ENCODE results near the gene AFF1. TPM values are rescaled to one million over a fixed set of nuclear protein-coding genes. Genes with fewer than 3 reads are reported as not detected.

The AFF1 gene
- total RNA-seq, 4 donors from 2014 or later, result 90.1 to 132 (median 101) TPM

DNA sequence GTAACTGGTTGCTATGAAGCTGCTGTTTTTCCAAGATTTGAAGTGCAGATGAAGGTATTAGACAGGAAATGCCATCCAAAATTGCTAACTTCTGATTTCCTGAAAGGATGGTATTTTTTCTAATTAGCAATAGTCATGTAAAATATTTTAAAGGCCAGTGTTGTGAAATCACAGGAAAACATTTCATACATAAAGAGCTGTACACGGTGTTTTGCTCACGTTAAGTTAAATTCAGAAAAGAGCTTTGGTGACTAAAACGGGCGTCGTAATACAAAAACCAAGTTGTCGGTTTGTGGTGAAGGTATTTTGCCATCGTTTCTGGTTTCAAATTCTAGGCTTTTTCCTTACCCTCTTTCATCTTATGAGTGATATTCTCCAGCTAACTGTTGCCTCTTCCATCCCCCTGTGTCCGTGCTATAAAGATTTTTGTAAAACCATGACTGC lies 39.8 kb downstream of the AFF1 start:
- TF ChIP-seq, protein P1, sequence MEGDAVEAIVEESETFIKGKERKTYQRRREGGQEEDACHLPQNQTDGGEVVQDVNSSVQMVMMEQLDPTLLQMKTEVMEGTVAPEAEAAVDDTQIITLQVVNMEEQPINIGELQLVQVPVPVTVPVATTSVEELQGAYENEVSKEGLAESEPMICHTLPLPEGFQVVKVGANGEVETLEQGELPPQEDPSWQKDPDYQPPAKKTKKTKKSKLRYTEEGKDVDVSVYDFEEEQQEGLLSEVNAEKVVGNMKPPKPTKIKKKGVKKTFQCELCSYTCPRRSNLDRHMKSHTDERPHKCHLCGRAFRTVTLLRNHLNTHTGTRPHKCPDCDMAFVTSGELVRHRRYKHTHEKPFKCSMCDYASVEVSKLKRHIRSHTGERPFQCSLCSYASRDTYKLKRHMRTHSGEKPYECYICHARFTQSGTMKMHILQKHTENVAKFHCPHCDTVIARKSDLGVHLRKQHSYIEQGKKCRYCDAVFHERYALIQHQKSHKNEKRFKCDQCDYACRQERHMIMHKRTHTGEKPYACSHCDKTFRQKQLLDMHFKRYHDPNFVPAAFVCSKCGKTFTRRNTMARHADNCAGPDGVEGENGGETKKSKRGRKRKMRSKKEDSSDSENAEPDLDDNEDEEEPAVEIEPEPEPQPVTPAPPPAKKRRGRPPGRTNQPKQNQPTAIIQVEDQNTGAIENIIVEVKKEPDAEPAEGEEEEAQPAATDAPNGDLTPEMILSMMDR (IDR thresholded peaks at IDR 0.05; ENCODE audit: low read depth), result no peak

DNA sequence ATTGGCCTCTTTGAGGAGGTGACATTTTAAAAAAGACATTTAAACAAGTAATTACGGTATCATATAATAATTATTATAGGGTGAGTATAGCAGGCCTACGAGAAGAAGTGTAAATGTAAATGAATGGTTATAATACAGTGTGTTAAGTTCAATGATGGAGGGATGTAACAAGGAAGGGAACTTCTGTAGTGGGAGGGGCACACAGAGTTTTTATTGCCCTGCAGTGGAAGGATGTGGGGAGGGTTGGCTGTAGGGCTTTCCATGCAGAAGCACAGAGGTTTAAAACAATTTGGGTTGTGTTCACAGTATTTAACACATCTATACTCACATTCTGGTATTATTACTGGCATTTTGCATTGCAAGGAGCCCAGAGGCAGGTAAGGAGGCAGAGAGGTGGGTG lies 41.1 kb downstream of the AFF1 start:
- TF ChIP-seq, protein P1 (IDR thresholded peaks at IDR 0.05; ENCODE audit: low read depth), result no peak

DNA sequence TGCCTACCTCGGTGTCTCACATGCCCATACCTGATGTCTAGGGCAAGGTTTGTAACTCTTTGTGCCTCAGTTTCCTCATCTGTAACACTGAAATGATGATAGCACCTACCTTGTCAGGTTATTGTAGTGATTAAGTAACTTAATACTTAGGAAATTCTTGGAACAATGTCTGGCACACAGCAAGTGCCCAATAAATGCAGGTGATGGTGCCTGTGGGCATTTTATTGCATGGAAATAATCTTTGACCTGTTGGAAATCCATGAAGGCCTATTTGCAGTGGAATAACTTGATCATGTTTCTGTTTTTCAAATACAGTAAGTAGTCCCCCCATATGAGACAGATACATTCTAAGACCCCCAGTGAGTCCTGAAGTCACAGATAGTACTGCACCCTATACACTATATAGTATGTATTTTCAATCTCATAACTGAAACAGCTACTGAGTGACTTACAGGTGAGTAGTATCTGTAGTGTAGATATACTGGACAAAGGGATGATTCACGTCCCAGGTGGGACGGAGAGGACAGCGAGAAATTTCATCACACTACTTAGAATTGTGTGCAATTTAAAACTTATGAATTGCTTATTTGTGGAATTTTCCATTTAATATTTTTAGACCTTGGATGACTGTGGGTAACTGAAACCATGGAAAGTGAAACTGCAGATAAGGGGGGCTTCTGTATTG lies 42.1 kb downstream of the AFF1 start:
- TF ChIP-seq, protein P1 (IDR thresholded peaks at IDR 0.05; ENCODE audit: low read depth), result no peak

- TF ChIP-seq, protein P1 (IDR thresholded peaks at IDR 0.05; ENCODE audit: low read depth), result no peak
Measured at GRCh38 chr4:86977621-86978184, 42.9 kb downstream of the AFF1 start.

- TF ChIP-seq, protein P1 (IDR thresholded peaks at IDR 0.05; ENCODE audit: low read depth), result no peak
Measured at GRCh38 chr4:86978709-86979108, 43.9 kb downstream of the AFF1 start.

DNA sequence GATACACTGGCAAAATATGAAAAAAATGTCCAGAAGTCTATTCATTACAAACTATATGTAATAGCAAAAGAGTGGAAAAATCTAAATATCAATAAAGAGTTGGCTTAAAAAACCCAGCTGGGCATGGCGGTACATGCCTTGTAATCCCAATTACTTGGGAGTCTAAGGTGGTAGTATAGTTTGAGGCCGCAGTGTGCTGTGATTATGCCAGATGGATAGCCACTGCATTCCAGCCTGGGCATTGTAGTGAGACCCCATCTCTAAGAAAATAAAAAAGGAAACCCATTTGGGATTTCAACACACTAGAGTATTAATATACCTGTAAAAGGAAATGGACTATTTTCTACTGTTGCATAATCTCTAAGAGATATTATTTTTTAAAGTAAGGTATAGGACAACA lies 45.4 kb downstream of the AFF1 start:
- TF ChIP-seq, protein P1 (IDR thresholded peaks at IDR 0.05; ENCODE audit: low read depth), result no peak

- TF ChIP-seq, protein P1 (IDR thresholded peaks at IDR 0.05; ENCODE audit: low read depth), result no peak
Measured at GRCh38 chr4:86981789-86982188, 47.0 kb downstream of the AFF1 start.
